Ishikawa (cell line): ENCODE measurements around the gene ATRNL1.

Source experiments
- CEBPB ChIP-seq: IDR thresholded peaks from 2 replicates; pipeline ENCODE4 v1.6.1; 2012
- CREB1 ChIP-seq: IDR thresholded peaks from 2 replicates; pipeline ENCODE4 v1.6.1; 2012; ENCODE audit warnings: low read depth
- EP300 ChIP-seq: IDR thresholded peaks from 2 replicates; pipeline ENCODE4 v1.6.1; 2012; ENCODE audit warnings: borderline replicate concordance
- RAD21 ChIP-seq: IDR thresholded peaks from 2 replicates; pipeline ENCODE4 v1.6.1; 2012; ENCODE audit warnings: low read depth
- TAF1 ChIP-seq: IDR thresholded peaks from 2 replicates; pipeline ENCODE4 v1.6.1; 2012; ENCODE audit warnings: low read depth, mild to moderate bottlenecking
- YY1 ChIP-seq: IDR thresholded peaks from 2 replicates; pipeline ENCODE4 v1.6.1; 2012; ENCODE audit warnings: low read depth
- ZBTB7A ChIP-seq: IDR thresholded peaks from 2 replicates; pipeline ENCODE4 v1.6.1; 2012; ENCODE audit warnings: low read depth
- TF ChIP-seq, protein P1 (sequence below): IDR thresholded peaks from 2 replicates; pipeline ENCODE4 v1.6.1; 2012; ENCODE audit warnings: low read depth, mild to moderate bottlenecking
- TF ChIP-seq, protein P2 (sequence below): IDR thresholded peaks from 2 replicates; pipeline ENCODE4 v1.6.1; 2012

DNA sequence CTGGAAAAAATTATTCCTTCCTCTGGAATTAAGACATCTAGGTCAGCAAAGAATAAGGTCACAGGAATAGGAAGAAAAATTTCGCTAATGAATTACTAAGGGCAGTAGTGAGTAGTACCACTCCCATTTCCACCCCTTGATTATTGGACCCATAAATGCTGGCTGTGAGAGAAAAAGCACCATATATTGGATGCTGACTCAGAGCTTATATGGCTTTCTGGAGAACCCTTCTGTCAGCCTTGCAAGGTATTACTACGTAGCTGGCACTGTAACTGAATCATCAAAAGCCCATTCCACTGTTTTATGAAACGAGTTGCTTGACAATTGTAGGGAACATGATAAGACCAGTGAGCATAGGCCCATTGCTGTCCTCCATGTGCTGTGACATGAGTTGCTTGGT, 179.3 kb downstream of the ATRNL1 start:
- no peak for TF ChIP-seq CREB1
- TF ChIP-seq YY1, result no peak
- TF ChIP-seq RAD21, result no peak
- no peak for TF ChIP-seq CEBPB
- TF ChIP-seq, protein P1, sequence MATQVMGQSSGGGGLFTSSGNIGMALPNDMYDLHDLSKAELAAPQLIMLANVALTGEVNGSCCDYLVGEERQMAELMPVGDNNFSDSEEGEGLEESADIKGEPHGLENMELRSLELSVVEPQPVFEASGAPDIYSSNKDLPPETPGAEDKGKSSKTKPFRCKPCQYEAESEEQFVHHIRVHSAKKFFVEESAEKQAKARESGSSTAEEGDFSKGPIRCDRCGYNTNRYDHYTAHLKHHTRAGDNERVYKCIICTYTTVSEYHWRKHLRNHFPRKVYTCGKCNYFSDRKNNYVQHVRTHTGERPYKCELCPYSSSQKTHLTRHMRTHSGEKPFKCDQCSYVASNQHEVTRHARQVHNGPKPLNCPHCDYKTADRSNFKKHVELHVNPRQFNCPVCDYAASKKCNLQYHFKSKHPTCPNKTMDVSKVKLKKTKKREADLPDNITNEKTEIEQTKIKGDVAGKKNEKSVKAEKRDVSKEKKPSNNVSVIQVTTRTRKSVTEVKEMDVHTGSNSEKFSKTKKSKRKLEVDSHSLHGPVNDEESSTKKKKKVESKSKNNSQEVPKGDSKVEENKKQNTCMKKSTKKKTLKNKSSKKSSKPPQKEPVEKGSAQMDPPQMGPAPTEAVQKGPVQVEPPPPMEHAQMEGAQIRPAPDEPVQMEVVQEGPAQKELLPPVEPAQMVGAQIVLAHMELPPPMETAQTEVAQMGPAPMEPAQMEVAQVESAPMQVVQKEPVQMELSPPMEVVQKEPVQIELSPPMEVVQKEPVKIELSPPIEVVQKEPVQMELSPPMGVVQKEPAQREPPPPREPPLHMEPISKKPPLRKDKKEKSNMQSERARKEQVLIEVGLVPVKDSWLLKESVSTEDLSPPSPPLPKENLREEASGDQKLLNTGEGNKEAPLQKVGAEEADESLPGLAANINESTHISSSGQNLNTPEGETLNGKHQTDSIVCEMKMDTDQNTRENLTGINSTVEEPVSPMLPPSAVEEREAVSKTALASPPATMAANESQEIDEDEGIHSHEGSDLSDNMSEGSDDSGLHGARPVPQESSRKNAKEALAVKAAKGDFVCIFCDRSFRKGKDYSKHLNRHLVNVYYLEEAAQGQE, result no peak
- TF ChIP-seq, protein P2, sequence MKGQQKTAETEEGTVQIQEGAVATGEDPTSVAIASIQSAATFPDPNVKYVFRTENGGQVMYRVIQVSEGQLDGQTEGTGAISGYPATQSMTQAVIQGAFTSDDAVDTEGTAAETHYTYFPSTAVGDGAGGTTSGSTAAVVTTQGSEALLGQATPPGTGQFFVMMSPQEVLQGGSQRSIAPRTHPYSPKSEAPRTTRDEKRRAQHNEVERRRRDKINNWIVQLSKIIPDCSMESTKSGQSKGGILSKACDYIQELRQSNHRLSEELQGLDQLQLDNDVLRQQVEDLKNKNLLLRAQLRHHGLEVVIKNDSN, result no peak
- TF ChIP-seq ZBTB7A, result no peak
- TF ChIP-seq EP300, result no peak
- no peak for TF ChIP-seq TAF1
